Activated CD8-positive, alpha-beta T cell treated with anti-CD3 and anti-CD28 coated beads, Interleukin-2, amount 10 ng/mL, durations not matched to agents 7 days and 5 days (primary cell): ENCODE results near the gene C3orf70. TPM values are rescaled to one million over a fixed set of nuclear protein-coding genes. Genes with fewer than 3 reads are reported as not detected.

Source experiments
- ATAC-seq: fragments of 150-1000 bp; cut with Tn5 transposase; one replicate; pipeline ENCODE4 v1.10.0; 2021; ENCODE audit warnings: moderate library complexity
- CTCF ChIA-PET: fragments of 350-600 bp; sonication (Branson Sonifier 250); formaldehyde crosslinking; loops from one replicate; lab custom pipeline; 2021; ENCODE audit warnings: antibody characterized with exemption; lab: Charles Lee
- POLR2A ChIA-PET: fragments of 350-600 bp; sonication (Branson Sonifier 250); formaldehyde crosslinking; loops from one replicate; lab custom pipeline; 2021; ENCODE audit warnings: antibody characterized with exemption; lab: Charles Lee
- DNase-seq: peaks from one replicate; pipeline ENCODE4 v3.0.0-alpha.2; 2020
- H3K27ac Mint-ChIP-seq: one replicate; pipeline ENCODE4 v1.8.0; 2021; ENCODE audit warnings: mild to moderate bottlenecking, mixed read lengths
- H3K27me3 Mint-ChIP-seq: one replicate; pipeline ENCODE4 v1.8.0; 2021; ENCODE audit warnings: low read depth, mixed read lengths
- H3K36me3 Mint-ChIP-seq: one replicate; pipeline ENCODE4 v1.8.0; 2021; ENCODE audit warnings: low read depth, mixed read lengths
- H3K4me1 Mint-ChIP-seq: one replicate; pipeline ENCODE4 v1.8.0; 2021; ENCODE audit warnings: low read depth, mixed read lengths
- H3K4me3 Mint-ChIP-seq: one replicate; pipeline ENCODE4 v1.8.0; 2021; ENCODE audit warnings: mild to moderate bottlenecking, mixed read lengths
- H3K9me3 Mint-ChIP-seq: one replicate; pipeline ENCODE4 v1.8.0; 2022; ENCODE audit warnings: mixed read lengths; ENCODE audit not compliant: insufficient read depth
- total RNA-seq, 2 experiments: library from RNA; stranded (reverse); gene quantifications; one replicate each; pipeline ENCODE4 v1.2.3, GENCODE V29; 2021

C3orf70 gene
- total RNA-seq, 2 experiments from 2014 or later, result 0.13 TPM; not detected in 1

DNA sequence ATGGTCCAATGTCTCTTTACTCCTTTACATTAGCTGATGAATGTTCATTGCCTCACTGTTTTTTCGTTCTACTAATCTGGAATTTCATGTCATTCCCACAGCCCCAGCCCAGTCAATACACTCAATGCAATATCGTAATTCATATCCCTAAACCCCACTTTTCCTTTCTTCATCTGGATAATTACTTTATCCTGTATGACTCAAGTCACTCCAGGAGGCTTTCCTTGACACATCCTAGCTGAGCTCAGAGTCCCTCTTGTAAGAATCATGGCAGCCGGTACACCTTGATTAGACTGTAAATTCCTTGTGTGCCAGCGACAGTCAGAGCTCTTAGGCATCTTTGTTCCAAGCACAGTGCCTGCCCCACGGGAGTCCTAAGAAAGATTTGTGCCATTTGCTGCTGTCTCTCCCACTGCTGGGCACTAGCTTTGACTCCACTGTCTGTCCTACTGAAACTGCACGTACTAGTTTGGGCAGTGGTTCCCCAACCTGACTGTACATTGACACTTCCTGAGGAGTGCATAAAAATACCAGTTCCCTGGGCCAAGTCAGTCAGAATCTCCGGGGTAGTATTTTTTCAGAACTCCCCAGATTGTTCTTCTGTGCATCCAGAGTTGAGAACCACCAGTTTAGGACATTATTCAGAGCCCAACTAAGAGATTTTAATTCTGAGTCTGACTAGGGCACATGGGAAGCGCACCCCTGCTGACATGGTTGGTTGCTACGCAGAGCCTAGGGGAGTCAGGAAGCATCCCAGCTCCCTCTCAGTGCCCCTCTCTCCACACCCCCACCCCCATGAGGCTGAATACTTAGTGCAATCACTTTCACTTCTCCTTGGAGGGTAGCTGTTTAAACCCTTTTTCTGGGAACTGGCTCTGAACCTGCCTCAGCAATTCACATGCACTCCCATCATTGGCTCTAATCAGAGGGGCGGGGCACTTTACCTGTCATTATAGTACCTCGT is 19.5 kb upstream of the C3orf70 start:
- POLR2A ChIA-PET, result no interaction called here
- ATAC-seq, result no peak
- Mint-ChIP-seq H3K27me3 (peaks cover 9% of the 10 kb centered on the region), H3K9me3 (no peaks in the 10 kb centered on the region), H3K36me3 (no peaks in the 10 kb centered on the region), H3K4me3 (no peak overlapping the region), H3K27ac (no peak overlapping the region), H3K4me1 (no peaks in the 10 kb centered on the region)
- CTCF ChIA-PET, result interaction anchor here (1.4 to 1.7 kb wide), 2 partner anchors 12 to 350 kb away, joined by 3 read pairs; no protein-coding TSS in a partner anchor
- no peak for DNase-seq

GRCh38 chr3:185164428-185165217 is 11.8 kb upstream of the C3orf70 start:
- DNase-seq (no peak), ATAC-seq (no peak)
- no peaks in the 10 kb centered on the region for H3K4me1 Mint-ChIP-seq
- no peak overlapping the region for H3K27ac Mint-ChIP-seq
- H3K9me3 Mint-ChIP-seq, result no peaks in the 10 kb centered on the region
- no peaks in the 10 kb centered on the region for H3K27me3 Mint-ChIP-seq
- H3K4me3 Mint-ChIP-seq, result no peak overlapping the region
- ChIA-PET CTCF (interaction anchor here (1.8 kb wide), 1 partner anchor 11 kb away, joined by 6 read pairs; no protein-coding TSS in a partner anchor), POLR2A (no interaction called here)
- H3K36me3 Mint-ChIP-seq, result no peaks in the 10 kb centered on the region

GRCh38 chr3:185162634-185163033 is 9.8 kb upstream of the C3orf70 start:
- no peak overlapping the region for H3K4me3 Mint-ChIP-seq
- peaks cover 6% of the 10 kb centered on the region for H3K27me3 Mint-ChIP-seq
- ATAC-seq, result no peak

GRCh38 chr3:185161761-185162160 is 8.9 kb upstream of the C3orf70 start:
- CTCF ChIA-PET, result no interaction called here
- POLR2A ChIA-PET, result no interaction called here
- Mint-ChIP-seq H3K4me3 (no peak overlapping the region), H3K27me3 (peaks cover 13% of the 10 kb centered on the region), H3K9me3 (no peaks in the 10 kb centered on the region), H3K36me3 (no peaks in the 10 kb centered on the region), H3K4me1 (no peaks in the 10 kb centered on the region), H3K27ac (no peak overlapping the region)
- DNase-seq (no peak), ATAC-seq (no peak)

More at GRCh38 chr3:185162634-185163033, 9.8 kb upstream of the C3orf70 start:
- CTCF ChIA-PET, result no interaction called here
- no peak for DNase-seq
- Mint-ChIP-seq H3K36me3 (no peaks in the 10 kb centered on the region), H3K4me1 (no peaks in the 10 kb centered on the region), H3K27ac (no peak overlapping the region), H3K9me3 (no peaks in the 10 kb centered on the region)
- POLR2A ChIA-PET, result no interaction called here

DNA sequence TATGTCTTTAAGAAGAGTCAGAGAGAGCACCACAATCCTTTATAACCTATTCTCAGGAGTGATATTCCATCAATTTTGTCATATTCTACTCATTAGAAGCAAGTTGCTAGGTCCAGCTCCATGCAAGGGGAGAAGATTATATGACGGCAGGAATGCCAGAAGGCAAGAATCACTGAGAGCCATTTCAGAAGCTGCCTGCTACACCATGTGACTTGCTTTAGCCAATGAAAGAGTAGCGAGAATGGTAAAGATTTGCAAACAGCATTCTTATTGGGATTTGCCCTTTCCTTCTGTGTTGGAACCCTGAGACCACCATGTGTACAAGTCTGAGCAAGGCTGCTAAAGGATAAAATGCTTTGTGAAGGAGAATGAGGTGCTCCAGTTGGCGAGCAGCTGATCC is 4.5 kb upstream of the C3orf70 start:
- Mint-ChIP-seq H3K36me3 (no peaks in the 10 kb centered on the region), H3K9me3 (no peaks in the 10 kb centered on the region), H3K27me3 (peaks cover 19% of the 10 kb centered on the region), H3K4me1 (peaks cover 2% of the 10 kb centered on the region), H3K27ac (no peak overlapping the region), H3K4me3 (no peak overlapping the region)
- ChIA-PET CTCF (interaction anchor here (1.5 kb wide), 1 partner anchor 9 kb away, joined by 5 read pairs; no protein-coding TSS in a partner anchor), POLR2A (no interaction called here)
- ATAC-seq (no peak), DNase-seq (no peak)

GRCh38 chr3:185155678-185156077 is 2.8 kb upstream of the C3orf70 start:
- POLR2A ChIA-PET, result interaction anchor here (0.7 kb wide), 1 partner anchor 233 kb away, joined by 3 read pairs; no protein-coding TSS in a partner anchor
- peaks cover 30% of the 10 kb centered on the region for H3K27me3 Mint-ChIP-seq
- ATAC-seq (no peak), DNase-seq (no peak)
- H3K4me3 Mint-ChIP-seq, result no peak overlapping the region
- no peaks in the 10 kb centered on the region for H3K36me3 Mint-ChIP-seq
- H3K27ac Mint-ChIP-seq, result no peak overlapping the region
- peaks cover 4% of the 10 kb centered on the region for H3K4me1 Mint-ChIP-seq
- H3K9me3 Mint-ChIP-seq, result no peaks in the 10 kb centered on the region
- CTCF ChIA-PET, result interaction anchor here (1.0 kb wide), 1 partner anchor 23 kb away, joined by 3 read pairs; no protein-coding TSS in a partner anchor

GRCh38 chr3:185153861-185154629 is 1.2 kb upstream of the C3orf70 start:
- H3K36me3 Mint-ChIP-seq, result no peaks in the 10 kb centered on the region
- POLR2A ChIA-PET, result no interaction called here
- CTCF ChIA-PET, result no interaction called here
- H3K4me1 Mint-ChIP-seq, result peaks cover 4% of the 10 kb centered on the region
- no peaks in the 10 kb centered on the region for H3K9me3 Mint-ChIP-seq
- no peak for ATAC-seq
- H3K27ac Mint-ChIP-seq, result no peak overlapping the region
- no peak for DNase-seq
- H3K4me3 Mint-ChIP-seq, result no peak overlapping the region
- H3K27me3 Mint-ChIP-seq, result peaks cover 39% of the 10 kb centered on the region

GRCh38 chr3:185153171-185153771 is 411 bp upstream of the C3orf70 start:
- H3K4me3 Mint-ChIP-seq, result peak overlapping the region; percentile 76
- POLR2A ChIA-PET, result no interaction called here
- peak; percentile 47 for ATAC-seq

GRCh38 chr3:185151964-185152409 is 873 bp downstream of the C3orf70 start:
- Mint-ChIP-seq H3K4me1 (peaks cover 4% of the 10 kb centered on the region), H3K4me3 (peak overlapping the region; percentile 58), H3K9me3 (no peaks in the 10 kb centered on the region), H3K36me3 (no peaks in the 10 kb centered on the region), H3K27ac (no peak overlapping the region), H3K27me3 (peaks cover 29% of the 10 kb centered on the region)
- no peak for ATAC-seq
- CTCF ChIA-PET, result interaction anchor here (0.9 to 1.3 kb wide), 2 partner anchors 24 to 63 kb away, joined by 3 to 4 read pairs; no protein-coding TSS in a partner anchor
- DNase-seq, result no peak
- POLR2A ChIA-PET, result interaction anchor here (0.6 to 0.8 kb wide), 2 partner anchors 8 to 1013 kb away, joined by 3 to 4 read pairs; no protein-coding TSS in a partner anchor

More at GRCh38 chr3:185153171-185153771, 411 bp upstream of the C3orf70 start:
- Mint-ChIP-seq H3K27ac (peak overlapping the region; percentile 30), H3K27me3 (peaks cover 36% of the 10 kb centered on the region), H3K4me1 (peaks cover 4% of the 10 kb centered on the region), H3K9me3 (no peaks in the 10 kb centered on the region), H3K36me3 (no peaks in the 10 kb centered on the region)
- DNase-seq, result no peak
- CTCF ChIA-PET, result no interaction called here

GRCh38 chr3:185151101-185151963 is 1.5 kb downstream of the C3orf70 start:
- DNase-seq (no peak), ATAC-seq (no peak)
- Mint-ChIP-seq H3K27ac (no peak overlapping the region), H3K27me3 (peaks cover 25% of the 10 kb centered on the region), H3K9me3 (no peaks in the 10 kb centered on the region), H3K4me1 (peaks cover 4% of the 10 kb centered on the region), H3K36me3 (no peaks in the 10 kb centered on the region), H3K4me3 (no peak overlapping the region)
- CTCF ChIA-PET, result interaction anchor here (0.7 to 1.3 kb wide), 4 partner anchors 25 to 64 kb away, joined by 3 to 4 read pairs (median 3); no protein-coding TSS in a partner anchor
- POLR2A ChIA-PET, result interaction anchor here (0.6 kb wide), 1 partner anchor 1013 kb away, joined by 4 read pairs; no protein-coding TSS in a partner anchor
